Eye (tissue), 1 donor: ENCODE data around the gene RAB19.
"Not testable (repeated sequence)": the region's sequence is repeated elsewhere in the genome, so short reads cannot be mapped to it uniquely, and the experiment has no call there.

ENCODE experiments used
- DNase-seq: peaks from one replicate; pipeline ENCODE4 v3.0.0-alpha.2; 2015

Gene RAB19

DNA sequence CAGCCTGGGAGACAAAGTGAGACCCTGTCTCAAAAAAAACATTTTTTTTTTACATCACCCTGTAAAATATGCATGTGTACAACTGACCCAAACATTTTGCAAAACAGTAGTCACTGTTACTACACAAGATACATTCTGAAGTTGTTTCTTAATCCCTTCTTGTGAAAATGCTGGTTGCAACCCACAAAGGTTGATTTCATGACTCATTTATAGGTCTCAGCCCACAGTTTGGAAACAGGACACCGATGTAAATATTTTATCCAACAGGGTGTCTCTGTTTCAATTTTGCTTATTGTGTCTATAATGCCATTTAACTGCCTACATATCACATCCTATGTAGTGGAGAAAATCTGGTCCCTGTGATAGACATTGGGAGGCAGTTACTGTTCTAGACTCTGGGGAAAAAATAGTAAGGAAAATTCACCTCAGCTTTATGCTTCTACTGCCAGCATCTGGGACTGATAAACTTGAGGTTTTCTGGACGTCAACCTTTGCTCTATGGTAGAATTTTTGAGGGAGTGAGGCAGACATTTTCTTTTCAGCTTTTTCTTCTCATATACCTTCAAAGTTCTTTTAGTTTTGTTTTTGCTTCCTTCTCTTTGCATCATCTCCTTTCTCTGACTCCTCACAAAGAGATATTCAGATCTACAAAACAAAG, 1.6 kb upstream of the RAB19 start:
- DNase-seq = no peak

DNA sequence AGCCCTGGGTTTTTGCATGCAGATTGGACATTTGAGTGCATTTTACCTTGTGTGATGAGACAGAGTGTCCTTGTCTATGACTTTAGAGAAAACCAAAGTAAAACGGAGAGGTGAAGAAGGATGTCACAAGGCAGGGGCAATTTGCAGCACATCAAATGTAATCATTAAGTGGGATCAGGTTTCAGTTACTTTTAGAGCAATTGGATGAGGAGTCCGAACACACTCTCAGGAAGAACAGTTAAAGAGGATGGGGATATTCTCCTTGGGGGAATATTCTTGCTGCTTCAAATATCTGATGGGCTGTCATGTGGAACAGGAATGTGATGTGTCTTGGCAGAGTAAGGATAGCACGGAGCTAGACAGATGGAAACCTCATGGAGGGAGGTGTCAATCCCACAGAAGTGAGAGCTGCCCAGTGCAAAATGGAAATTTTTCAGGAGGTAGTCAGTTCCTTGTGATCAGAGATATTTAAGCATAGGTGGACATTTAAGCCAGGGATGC, 757 bp downstream of the RAB19 start:
- DNase-seq = peak; percentile 48

DNA sequence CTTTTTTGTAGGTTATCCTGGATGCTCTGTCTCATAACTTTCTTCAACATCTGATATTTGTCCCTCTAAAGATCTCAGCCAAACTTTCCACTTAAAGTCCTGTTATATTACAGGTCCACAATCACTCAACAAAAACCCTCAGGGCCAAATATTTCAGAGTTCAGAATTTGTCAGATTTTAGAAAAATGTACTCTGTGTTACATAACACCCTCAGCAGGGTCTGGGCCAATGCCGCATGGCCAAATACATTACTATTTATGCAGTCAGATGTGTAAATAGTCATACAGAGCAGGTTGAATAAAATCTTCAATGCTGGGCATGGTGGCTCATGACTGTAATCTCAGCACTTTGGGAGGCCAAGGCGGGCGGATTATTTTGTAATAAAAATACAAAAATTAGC, 11.5 kb downstream of the RAB19 start:
- DNase-seq = no peak

DNA sequence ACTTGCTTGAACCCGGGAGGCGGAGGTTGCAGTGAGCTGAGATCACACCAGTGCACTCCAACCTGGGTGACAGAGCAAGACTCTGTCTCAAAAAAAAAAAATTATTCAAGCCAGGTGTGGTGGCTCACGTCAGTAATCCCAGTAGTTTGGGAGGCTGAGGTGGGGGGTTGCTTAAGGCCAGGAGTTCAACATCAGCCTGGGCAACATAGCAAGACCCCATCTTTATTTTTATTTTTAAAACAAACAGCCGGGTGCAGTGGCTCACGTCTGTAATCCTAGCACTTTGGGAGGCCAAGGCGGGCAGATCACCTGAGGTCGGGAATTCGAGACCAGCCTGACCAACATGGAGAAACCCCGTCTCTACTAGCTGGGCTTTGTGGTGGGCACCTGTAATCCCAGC, 12.0 kb downstream of the RAB19 start:
- not testable (repeated sequence) for DNase-seq

DNA sequence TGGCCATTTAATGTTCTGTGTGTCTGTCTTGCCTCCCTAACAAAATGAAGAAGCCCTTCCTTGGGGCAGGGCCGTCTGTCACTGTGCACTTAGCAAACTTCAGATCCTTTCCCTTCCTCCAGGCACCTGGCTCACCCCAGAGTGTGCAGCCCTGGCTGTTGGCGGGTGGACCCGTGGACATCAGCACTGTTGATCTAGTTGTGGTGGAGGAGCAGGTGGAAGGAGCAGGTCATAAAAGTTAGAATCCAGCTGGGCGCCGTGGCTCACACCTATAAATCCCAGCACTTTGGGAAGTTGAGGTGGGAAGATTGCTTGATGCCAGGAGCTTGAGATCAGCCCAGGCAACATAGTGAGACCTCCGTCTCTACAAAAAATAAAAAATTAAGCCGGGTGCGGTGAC, 12.7 kb downstream of the RAB19 start:
- DNase-seq = no peak

DNA sequence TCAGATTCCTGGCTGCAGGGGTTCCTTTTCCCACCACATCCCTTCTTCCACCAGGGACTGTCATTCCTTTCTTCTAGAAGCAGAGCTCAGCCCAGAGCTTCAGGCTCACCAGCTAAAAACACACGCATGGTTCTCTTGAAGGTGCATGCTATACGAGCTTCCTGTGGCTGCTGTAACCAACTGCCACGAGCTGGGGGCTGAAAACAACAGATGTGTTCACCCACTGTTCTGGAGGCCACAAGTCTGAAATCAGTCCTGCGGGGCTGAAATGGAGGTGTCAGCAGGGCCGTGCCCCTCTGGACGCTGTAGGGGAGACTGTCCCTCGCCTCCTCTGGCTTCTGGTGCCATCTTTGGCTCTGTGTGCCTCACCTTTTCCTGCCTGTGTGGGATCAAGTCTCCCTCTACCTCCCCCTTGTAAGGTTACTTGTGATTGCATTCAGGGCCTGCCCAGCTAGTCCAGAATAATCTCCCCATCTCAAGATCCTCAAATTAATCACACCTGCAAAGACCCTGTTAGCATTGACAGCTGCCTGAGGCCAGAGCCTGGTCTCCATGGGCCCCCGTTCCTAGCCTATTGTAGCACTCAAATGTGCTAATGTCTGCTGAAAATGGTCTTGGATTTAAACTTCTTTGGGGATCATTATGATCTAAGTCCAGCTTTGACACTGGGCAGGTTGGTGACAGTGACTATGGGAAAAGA, 13.7 kb downstream of the RAB19 start:
- DNase-seq = no peak

DNA sequence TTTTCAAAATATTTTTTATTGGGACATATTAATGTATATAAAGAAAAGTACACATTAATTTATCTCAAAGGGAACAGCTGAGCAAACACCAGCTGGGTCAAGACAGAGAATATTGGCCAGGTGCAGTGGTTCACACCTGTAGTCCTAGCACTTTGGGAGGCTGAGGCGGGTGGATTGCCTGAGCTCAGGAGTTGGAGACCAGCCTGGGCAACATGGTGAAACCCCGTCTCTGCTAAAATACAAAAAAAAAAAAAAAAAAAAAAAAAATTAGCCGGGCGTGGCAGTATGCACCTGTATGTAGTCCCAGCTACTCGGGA, 14.3 kb downstream of the RAB19 start:
- not testable (repeated sequence) for DNase-seq

DNA sequence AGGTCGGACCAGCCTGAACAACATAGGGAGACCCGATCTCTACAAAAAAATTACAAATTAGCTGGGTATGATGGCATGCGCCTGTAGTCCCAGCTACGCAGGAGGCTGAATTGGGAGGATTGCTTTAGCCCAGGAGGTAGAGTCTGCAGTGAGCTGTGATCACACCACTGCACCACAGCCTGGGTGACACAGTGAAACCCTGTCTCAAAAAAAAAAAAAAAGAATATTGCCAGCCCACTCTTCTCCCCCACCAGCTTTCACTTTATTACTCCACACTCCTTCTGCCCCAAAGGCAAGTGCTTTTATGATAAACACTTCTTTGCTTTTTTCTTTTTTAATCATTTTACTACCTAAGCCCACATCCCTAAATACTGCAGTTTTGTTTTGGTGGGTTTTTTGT, 14.8 kb downstream of the RAB19 start:
- DNase-seq = no peak

DNA sequence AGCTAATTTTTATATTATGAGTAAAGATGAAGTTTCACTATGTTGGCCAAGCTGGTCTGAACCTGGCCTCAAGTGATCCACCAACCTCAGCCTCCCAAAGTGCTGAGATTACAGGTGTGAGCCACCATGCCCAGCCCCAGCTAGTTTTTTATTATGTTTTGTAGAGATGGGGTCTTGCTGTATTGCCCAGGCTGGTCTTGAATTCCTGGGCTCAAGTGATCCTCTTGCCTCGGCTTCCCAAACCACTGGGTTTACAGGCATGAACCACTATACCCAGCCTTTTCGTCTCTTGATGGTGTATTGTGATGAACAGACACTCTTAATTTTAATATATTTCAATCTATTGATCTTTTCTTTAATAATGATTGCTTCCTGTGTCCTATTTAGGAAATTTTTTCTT, 17.7 kb downstream of the RAB19 start:
- DNase-seq = no peak

DNA sequence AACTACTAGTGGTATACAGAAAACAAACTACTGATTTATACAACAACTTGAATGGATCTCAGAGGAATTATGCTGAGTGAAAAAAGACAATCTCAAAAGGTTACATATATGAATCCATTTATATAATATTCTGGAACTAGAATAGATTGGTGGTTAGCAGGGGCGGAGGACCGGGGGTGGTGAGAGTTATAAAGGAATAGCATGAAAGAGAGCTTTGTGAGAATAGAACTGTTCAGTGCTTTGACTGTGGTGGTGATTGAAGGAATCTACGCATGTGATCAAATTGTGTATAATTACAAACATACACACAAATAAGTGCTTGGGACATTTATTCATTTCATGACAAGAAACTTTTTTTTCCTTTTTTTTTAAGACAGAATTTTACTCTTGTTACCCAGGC, 19.6 kb downstream of the RAB19 start:
- no peak for DNase-seq

DNA sequence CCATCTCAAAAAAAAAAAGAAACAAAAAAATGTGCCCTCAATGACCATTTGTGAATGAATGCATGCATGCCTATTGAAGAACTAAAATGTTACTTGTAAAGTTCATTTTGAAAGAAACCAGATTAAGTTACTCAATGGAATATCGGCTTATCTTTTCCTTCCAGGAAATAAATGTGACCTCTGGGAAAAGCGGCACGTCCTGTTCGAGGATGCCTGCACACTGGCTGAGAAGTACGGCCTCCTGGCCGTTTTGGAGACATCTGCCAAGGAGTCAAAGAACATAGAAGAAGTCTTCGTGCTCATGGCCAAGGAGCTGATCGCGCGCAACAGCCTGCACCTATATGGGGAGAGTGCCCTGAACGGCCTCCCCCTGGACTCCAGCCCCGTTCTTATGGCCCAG, 21.9 kb downstream of the RAB19 start:
- DNase-seq = no peak

DNA sequence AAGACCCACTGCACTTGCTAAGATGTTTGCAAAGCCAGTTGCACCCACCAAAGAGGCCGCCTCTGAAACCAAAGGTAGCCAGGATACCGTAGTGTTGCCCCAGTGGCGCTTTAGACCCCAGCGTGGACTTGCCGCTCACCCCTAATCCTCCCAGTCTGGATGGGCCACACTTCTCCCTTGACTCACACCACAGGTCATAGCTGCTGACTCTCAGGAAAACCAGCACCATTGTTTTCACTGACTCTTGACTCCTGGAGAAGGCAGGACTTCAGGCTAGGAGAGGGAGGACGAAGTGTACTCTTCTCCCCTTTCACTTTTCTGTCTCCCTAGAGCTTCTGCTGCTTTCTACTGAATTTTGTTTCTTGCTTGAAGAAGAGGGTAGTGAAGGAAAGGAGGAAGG, 22.3 kb downstream of the RAB19 start:
- DNase-seq = no peak

DNA sequence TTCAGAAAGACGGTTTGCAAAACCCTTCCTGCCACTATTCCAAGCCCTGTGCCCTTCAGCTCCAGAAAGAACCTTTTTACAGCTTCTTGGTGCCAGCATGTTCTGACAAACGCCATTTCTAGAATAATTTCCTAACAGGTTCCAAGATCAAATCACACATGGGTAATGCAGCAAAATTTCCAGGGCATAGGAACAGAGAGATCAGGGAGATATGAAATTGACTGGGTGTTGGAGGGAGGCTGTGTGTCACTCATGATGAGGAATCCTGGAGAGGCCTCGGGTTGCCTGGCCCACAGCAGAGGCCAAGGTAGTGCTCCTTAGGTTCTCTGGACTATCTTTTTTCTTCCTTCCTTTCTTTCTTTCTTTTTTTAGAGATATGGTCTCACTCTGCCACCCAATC, 29.5 kb downstream of the RAB19 start:
- DNase-seq = no peak

DNA sequence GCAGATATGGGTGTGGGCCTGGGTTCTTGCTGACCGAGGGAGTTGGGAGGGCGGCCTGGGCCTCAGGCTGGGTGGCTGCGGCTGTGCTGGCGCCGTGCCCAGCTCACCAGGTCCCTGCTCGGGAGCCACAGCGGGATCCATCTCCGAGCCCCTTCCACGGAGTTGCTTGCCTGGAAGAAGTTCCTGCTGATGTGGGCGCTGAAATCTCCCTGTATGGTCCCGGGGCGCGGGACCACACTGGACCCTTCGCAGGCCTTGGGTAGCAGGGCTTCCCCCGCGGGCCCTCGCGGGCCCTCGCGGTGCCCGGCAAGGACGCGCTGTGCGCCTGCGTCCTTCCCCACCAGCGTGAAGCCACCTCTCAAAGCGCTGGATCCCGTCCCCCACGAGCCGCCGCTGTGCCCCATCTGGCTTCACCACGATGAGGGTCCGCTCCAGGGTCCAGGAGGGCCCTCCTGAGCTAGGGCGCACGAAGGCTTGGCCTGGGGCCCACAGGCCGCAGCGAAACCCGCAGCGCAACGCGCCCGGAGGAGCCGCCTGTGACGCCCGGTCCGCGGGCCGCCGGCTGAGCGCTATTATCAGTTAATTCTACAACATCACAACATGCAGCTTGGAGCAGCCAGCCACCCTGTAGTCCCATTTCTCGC, 31.5 kb downstream of the RAB19 start:
- DNase-seq = no peak

DNA sequence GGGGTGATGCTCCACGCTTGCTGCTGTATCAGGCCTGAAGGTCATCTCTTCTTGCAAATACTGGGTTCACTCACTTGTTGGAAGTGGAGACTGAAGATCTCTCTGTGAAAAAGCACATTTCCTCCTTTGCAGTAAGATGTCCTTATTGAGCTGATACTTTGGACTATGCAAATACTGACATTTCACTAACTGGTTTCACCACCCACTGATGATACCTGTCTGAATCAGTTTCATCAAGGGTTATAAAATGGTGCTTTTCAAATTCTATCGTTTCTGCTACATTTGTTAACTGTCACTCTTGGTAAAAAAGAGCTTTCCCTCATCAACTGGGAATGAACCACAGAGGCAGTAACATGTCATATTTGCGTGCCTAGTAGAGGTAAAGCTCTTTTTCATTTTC, 35.5 kb downstream of the RAB19 start:
- no peak for DNase-seq

DNA sequence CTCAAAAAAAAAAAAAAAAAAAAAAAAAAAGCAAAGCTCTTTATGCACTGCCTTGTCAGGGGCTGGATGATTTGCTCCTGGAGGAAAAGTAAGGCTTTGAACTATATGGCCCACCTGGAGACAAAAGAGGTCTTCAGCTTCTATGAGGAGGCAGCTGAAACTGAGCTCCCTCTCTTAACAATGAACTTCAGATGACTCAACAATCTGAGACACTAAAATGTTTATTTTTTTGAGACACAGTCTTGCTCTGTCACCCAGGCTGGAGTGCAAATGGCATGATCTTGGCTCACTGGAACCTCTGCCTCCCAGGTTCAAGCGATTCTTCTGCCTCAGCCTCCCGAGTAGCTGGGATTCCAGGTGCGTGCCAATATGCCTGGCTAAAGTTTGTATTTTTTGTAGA, 36.7 kb downstream of the RAB19 start:
- no peak for DNase-seq

DNA sequence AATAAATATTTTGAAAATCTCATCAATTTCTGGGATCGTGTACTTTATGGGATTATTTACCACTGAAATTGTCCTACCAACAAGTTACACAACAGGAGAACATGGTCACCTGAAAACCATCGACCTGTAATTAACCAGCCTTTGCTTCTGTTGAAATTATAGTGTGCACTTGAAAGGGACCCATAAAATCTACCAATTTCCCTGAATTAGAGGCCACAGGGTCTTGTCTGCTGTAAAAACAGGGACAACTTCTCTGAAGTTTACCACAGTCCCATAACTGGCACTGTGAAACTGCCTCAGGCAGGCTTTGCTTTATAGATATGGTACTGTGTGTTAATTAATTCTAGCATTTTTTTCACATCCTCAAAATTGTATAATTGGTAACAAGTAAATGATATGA, 37.7 kb downstream of the RAB19 start:
- DNase-seq = no peak

DNA sequence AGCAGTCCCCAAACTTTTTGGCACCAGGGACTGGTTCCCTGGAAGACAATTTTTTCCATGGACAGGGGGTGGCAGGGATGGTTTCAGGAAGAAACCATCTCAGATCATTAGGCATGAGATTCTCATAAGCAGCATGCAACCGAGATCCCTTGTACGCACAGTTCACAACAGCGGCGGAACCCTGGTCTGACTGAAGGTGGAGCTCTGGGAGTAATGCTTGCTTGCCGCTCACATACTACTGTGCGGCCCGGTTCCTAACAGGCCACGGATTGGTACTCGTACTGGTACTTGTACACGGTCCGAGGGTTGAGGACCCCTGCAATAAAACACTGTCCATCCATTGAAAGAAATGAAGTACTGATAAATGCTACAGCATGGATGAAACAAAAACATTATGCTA, 42.6 kb downstream of the RAB19 start:
- DNase-seq = no peak

DNA sequence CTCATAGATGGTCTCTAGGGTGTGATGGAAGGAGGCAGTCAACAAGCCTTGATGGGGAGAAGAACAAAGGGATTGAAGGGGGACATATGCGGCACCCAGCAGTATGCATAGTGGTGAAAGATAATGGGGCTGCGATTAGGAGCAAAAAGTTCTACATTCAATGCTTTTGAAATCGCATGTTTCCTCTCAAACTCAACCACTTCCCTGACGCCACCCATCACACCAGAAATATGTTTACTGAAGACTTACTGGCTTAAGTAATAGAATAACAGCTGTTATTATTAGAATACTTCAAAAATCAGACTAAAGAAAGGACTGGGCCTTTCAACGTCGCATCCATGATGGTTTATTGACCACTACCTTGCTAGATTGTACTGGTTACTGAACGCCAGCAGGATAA, 44.0 kb downstream of the RAB19 start:
- no peak for DNase-seq

DNA sequence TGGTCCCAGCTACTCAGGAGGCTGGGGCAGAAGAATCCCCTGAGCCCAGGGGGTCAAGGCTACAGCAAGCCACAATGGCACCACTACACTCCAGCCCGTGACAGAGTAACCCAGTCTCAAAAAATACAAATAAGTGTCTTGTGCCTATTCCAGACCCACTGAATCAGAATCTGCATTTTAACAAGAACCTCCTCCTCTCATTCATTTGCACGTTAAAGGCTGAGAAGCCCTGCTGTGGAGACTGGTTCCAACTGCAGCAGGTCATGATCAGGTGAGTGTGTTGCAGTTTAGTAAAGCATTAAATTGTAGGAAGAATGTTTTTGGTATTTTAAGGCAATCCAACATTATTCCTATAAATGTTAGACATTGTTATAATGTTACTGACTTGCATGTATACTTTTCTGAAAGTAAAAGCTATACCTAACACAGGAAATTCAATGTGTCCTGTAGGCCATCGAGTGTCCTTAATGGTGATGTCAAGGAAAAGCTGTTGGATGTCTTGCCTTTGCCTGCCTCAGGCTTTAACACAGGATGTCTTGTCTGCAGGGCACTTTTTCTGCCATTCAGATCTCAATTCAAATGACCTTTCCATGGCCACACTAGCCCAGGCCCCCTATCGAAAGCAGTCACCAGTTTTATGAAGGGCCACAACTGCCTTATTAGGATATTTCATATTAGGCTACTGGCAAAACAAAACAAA, 45.1 kb downstream of the RAB19 start:
- DNase-seq = no peak

DNA sequence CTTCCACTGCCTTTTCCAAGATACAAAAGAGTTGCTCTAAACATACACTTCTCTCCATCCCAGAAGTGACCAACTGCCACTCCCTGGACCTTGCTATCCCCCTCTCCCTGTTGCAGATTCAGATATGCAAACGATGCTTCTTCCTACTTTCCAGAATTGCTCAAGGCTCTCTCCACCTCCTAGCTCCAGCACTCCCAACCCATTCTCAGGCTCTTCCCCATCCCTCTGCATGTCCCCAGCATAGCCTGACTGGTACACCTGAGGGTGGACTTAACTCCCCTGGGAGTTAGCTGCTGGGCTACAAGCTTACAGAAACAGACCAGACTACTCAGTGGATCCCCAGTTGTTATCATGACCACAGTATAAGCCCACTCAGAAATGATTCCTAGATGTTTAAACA, 47.9 kb downstream of the RAB19 start:
- DNase-seq = no peak

DNA sequence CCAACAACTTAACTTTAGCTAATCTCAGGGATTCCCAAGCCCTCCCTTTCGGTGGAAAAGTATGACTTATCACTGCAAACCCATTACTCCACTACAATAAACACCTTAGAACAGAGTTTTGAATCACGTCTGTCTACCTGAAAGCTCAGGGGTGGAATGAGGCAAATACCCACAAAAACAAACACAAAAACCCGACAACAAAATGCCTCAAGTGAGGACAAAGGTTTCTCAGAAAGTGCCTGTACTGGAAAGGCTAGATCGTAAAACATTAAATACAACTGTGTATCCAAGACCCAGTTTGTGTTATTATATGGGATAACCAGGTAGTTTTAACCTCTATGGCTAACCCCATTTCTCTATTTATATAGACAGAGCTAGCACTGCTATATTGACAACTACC, 49.4 kb downstream of the RAB19 start:
- no peak for DNase-seq

DNA sequence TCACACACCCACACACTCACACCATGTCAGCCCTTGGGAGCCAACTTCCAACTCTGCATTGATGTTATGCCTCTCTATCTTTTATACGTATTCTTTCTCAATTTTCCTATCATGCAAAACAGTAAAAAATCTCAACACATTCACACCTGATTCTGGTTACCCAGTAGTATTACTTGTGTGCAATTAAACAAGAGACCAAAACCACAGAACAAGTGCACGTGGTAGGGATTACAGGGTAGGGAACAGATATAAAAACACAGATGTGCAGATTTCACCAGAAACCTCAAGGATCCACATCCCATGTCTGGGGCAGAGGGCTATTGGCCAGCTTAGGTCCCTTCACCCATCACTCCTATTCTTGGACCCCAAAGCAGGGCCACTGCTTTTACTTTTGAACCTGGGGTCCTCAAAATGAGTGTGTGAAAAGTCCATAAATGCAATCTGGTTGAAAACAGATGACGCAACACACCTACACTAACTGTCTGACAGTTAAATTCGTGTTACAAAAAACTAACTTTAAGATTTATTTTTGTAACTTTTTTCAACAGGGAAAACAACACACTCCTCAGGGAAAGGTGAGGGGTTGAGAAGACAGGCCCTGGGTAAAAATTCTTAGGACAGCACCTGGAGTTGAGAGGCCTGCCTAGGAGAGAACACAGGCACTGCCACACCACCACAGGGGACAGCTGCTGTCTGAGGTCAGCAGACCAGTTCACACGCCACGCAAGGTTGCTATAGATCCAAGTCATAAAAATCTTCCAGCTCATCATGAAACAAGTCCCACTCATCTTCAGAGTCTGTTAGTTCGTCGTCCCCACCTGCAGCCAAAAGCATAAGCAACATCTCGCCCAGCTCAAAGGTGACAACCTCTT, 50.2 kb downstream of the RAB19 start:
- not testable (repeated sequence) for DNase-seq
